Erythroblast (primary cell): ENCODE measurements around the gene SREBF2.

Source experiments
- GATA1 ChIP-seq: IDR thresholded peaks from 2 replicates; pipeline ENCODE4 v1.6.1; 2011; ENCODE audit warnings: low read depth, mild to moderate bottlenecking, control low read depth, low read length, moderate library complexity
- POLR2A ChIP-seq: IDR thresholded peaks from 2 replicates; pipeline ENCODE4 v1.6.1; 2011; ENCODE audit warnings: mild to moderate bottlenecking, low read length

GRCh38 chr22:41840216-41840615 lies 7.3 kb downstream of the SREBF2 start:
- no peak for TF ChIP-seq POLR2A
- TF ChIP-seq GATA1 = no peak
